ENCODE measurements around the gene EHMT1.

The EHMT1 gene

DNA sequence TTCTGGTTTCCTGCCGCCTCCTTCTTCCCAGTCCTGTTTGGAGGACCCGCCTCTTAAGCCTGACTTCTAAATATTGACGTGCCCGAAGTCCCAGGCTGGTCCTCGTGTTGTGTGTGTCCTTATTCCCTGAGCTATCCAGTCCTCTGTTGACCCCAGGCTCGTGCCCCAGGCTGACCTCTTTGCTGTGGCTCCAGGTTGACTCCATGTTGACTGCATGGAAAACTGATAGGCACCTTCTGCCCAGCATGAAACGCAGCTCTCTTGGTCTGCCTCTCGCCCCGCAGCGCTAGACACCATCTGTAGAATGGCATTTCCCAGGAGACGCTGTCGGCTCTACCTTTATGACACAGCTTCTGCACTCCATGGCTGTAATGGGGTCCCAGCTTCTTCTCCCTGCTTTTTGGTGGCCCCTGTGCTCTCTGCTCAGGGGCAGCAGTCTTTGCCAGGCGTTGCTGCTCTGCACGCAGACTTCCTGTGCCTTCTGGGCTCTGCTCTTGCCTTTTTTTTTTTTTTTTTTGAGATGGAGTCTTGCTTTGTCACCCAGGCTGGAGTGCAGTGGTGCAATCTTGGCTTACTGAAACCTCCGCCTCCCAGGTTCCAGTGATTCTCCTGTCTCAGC lies 28.4 kb downstream of the EHMT1 start:
- DNase-seq (ENCODE audit: low read depth), result no peak

- no peak for DNase-seq (ENCODE audit: low read depth)
These were observed 29.6 kb downstream of the EHMT1 start for GRCh38 chr9:137648396-137648795.

GRCh38 chr9:137649553-137649952 lies 30.7 kb downstream of the EHMT1 start:
- no peak for DNase-seq (ENCODE audit: low read depth)

DNA sequence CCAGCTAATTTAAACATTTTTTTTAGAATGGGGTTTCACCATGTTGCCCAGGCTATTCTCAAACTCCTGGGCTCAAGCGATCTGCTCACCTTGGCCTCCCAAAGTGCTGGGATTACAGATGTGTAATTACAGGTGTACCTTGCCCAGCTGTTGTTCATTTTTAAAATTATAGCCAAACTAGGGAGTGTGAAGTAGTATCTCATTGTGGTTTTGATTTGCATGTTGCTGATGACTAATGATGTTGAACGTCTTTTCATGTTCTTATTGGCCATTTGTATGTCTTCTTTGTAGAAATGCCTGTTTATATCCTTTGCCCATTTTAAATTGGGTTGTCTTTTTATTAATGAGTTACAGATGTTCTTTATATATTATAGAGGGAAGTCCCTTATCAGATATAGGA lies 31.5 kb downstream of the EHMT1 start:
- no peak for DNase-seq (ENCODE audit: low read depth)

- DNase-seq (ENCODE audit: low read depth), result no peak
These were observed 32.0 kb downstream of the EHMT1 start for GRCh38 chr9:137650779-137651178.

DNA sequence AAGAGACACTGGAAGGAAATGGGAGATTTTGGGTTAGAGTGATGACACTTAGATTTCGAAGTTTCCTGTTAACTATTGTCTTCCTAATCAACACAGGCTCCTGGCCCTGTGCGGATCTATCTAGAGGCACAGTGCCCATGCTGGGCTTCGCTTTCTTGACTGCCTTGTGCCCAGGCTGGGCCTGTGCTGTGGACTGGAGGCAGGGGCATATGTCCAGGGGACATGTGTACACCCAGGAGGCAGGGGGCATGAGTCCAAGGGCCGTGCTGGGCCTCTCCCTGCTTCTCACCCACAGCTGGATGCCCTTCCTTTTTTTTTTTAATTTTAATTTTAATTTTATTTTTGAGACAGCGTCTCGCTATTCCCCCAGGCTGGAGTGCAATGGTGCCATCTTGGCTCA lies 37.6 kb downstream of the EHMT1 start:
- DNase-seq (ENCODE audit: low read depth), result no peak

DNA sequence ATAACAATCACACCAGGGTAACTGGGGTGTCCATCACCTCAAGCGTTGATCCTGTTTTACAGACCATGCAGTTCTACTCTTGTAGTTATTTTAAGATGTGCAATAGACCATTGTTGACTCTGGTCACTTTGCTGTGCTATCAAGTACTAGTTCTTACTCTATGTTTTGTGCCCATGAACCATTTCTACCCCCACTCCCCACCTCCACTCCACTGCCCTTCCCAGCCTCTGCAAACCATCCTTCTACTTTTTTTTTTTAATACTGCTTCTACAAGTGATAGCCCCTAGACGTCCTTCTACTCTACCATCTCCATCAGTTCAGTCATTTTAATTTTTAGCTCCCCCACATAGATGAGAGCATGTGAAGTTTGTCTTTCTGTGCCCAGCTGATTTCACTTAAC lies 38.8 kb downstream of the EHMT1 start:
- no peak for DNase-seq (ENCODE audit: low read depth)

DNA sequence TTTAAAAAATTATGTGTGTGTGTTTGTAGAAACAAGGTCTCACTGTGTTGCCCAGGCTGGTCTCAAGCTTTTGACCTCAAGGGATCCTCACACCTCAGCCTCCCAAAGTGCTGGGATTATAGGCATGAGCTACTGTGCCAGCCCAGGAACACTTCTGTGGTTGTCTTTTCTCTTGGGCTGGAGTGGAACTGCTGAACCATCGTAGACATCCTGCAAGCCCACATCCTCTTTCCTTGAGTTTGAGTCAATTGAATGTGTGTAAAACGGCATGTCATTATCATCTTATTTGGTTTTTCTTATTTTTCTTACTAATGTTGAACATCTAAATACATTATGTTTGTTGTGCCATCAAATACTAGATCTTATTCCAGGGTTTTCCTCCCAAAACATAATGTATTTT lies 40.0 kb downstream of the EHMT1 start:
- DNase-seq (ENCODE audit: low read depth), result no peak

GRCh38 chr9:137660144-137660543 lies 41.3 kb downstream of the EHMT1 start:
- no peak for DNase-seq (ENCODE audit: low read depth)

GRCh38 chr9:137663584-137663983 lies 44.8 kb downstream of the EHMT1 start:
- DNase-seq (ENCODE audit: low read depth), result no peak

DNA sequence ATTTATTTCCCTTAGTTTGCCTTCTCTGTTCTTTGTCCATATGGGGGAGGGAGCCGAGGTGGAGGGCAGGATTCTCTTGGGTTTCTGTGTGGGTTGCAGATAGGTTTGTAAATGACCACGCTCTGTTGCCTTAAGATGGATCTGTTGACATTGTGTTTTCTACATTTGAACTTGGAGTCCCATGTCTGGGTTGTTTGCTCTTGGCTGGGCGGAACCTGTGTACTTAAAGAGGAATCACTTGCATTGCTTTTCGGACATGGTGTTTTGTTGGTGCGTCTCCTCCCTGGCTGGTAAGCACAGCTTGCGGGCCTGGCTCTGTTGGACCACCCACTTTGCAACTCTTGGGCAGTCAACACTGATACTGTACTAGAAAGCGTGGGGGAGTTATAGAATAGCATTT lies 45.9 kb downstream of the EHMT1 start:
- no peak for DNase-seq (ENCODE audit: low read depth)

DNA sequence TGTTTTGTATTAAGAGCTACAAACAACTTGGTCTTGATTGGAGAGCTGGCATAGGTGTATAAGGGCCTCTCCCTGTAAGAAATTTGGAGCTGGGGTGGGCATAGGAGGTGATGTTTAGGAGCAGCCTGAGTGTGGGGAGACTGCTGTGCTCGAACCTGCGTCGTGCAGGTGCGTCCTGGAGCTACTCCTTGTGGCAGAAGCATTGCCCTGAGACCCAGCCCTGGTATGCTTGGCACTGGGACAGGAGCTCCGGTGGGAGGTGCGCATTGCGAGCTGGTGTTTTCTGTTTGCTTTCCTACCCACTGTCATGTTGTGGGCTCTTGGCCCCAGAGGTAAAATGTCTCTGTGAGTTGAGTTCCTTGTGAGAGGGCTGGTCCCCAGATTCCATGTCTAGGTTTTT lies 46.4 kb downstream of the EHMT1 start:
- DNase-seq (ENCODE audit: low read depth), result no peak

DNA sequence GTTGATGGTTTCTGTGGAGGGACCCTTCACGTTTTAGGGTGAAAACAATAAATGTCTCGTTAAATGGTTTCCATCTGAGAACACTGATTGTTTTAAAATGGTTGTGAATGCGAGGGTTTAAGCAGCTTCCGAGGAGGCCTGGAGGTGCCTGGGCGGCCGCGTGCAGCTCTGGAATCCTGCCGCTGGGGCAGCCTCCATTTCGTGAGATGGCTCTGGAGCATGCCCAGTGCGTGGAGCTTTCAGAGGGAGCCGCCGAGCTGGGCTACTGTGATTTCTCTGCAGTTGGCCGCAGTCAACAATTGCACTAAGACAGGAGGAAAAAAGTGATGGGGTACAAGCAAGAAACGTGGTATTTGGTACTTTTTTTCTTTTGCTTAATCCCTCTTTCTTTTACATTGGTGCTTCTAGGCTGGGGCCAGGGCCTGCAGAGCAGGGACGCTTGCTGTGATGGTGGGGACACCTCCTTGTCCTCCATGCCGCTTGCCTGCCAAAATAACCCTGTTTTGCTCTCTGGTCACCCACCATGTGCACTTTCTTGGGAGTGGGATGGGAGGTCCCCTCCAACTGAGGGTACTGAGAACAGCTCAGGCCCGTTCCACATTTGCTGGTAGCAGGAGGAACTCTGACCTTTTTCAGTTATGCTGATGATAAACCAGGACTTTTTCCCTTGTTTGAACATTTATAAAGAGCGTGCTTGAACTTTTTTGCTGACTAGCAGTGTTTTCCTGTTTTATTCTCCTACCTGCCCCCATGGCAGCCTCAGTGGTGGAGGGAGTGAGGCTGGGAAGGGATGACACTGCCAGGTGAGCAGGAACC lies 47.1 kb downstream of the EHMT1 start:
- DNase-seq (ENCODE audit: low read depth), result no peak

- DNase-seq (ENCODE audit: low read depth), result no peak
These were observed 47.7 kb downstream of the EHMT1 start for GRCh38 chr9:137666513-137666822.

DNA sequence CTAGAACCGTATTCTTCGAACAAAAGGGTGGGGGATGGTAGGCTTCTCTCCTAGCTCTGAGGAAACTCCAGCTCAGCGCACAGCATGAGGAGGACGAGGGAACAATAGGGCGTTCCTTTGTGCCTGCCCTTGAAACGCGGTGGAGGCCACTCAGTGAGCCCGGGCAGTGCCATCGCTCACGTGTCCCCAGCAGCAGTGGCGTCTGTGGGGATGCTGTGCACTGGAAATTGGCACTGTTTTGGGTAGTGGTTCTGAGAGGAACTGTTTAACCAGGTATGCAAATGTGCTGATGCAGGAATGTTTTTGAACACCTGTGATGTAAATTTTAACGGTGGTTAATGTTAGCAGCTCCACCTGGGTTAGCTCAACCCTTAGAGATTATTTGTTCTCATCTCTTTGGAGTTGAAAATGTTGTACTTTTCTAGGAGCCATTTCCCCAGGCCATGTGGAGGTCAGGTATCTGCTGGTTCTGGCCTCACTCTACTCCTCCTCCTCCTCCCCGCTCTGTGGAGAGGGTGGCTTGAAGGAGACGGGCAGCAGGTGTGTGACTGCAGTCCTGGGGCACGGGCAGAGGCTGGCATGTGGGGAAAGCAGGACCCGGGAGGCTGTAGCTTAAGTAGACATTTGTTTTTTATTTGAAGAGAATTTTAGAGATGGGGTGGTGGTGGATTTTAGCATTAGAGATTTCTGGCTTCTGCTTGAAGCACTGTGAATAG lies 48.3 kb downstream of the EHMT1 start:
- DNase-seq (ENCODE audit: low read depth), result no peak

DNA sequence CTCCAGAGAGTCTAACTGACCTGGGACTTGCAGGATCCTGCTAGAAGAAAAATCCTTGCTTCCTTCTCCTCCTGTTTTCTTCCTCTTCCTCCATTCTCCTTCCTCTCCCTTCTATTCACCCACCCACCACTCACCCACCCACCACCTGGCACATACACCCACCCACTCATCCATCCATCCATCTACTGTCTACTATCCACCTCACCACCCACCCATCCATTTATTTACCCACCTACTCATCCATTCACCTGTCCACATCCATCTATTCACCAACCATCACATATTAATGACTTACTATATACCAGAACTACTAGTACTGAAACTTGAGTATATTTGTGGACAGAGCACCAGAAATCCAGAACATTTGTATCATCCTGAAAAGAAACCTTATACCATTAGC lies 49.4 kb downstream of the EHMT1 start:
- no peak for DNase-seq (ENCODE audit: low read depth)

GRCh38 chr9:137669261-137669672 lies 50.5 kb downstream of the EHMT1 start:
- no peak for DNase-seq (ENCODE audit: low read depth)

DNA sequence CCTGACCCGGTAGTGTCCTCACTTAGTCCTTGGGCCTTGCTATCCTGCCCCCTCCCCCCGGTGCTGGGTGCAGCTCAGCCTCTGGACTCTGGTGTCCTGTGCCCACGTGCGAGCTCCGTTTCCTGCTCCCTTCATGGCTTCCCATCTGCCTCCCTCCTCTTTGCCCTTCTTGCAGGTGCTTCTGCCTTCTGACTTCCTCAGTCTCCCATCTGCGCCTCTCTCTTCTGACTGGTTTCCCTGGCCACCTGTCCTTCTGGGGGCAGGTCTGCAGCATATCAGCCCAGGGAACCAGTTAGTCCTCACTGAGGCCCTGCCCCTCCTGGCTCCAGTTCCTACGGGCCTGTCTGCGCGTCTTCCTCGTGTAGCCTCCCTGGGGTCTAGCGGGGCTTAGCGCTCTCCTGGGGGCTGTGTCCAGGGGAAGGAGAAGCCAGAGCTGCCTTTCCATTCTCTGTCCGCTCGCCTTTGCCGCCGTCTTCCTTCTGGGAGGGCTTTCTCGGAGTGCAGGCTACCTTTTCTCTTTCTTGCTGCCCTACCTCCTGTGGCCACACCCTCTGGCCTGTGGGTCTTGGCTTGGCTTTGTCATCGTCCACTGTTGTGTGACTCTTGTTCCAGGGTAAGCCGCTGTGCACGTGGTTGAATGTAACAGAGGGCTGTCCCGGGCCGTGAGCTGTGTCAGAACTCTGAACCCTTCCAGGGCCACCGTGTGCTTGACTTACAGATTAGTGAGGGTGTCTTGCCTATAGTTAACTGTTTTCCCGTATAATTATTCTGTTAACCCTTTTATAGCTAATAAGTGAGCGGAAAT lies 51.8 kb downstream of the EHMT1 start:
- no peak for DNase-seq (ENCODE audit: low read depth)

DNA sequence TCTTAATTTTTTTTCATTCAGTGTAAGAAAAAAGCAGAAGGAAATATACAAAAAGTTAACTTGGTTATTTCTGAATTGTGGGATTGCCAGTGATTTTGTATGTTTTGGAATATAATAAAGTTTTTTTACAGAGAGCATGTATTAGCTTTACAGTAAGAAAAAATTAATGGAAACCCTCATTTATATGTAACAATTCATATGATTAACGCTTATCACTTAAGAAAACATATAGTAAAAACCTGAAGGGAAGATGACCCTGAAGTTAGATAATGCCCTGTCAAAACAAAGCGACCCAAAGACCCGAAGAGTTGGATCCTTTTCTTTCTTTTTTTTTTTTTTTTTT lies 52.4 kb downstream of the EHMT1 start:
- no peak for DNase-seq (ENCODE audit: low read depth)

- no peak for DNase-seq (ENCODE audit: low read depth)
These were observed 52.9 kb downstream of the EHMT1 start for GRCh38 chr9:137671721-137672120.

GRCh38 chr9:137672907-137673791 lies 54.3 kb downstream of the EHMT1 start:
- peak; percentile 7 for DNase-seq (ENCODE audit: low read depth)

GRCh38 chr9:137673886-137674285 lies 55.1 kb downstream of the EHMT1 start:
- DNase-seq (ENCODE audit: low read depth), result no peak

Measured in stimulated activated CD8-positive, alpha-beta memory T cell treated with anti-CD3 and anti-CD28 coated beads, Interleukin-15, amount 100 ng/mL, for 1 hour (primary cell).